GM23338 (cell line): ENCODE data around the gene LDB1.

Experiments
- CREB1 ChIP-seq: fragments of 250-450 bp; sonication (Bioruptor Pico); IDR thresholded peaks from 2 replicates; pipeline ENCODE4 v1.5.0; 2020; ENCODE audit warnings: low read depth, mild to moderate bottlenecking, moderate library complexity
- EZH2 ChIP-seq: fragments of 200-600 bp; sonication (generic); IDR thresholded peaks from one replicate; pipeline ENCODE4 v1.8.0; 2017; ENCODE audit warnings: antibody characterized with exemption, mild to moderate bottlenecking, low read depth; ENCODE audit not compliant: unreplicated experiment
- POLR2AphosphoS5 ChIP-seq: IDR thresholded peaks from 2 replicates; pipeline ENCODE4 v1.6.1; 2016; ENCODE audit warnings: antibody characterized with exemption, low read depth
- TF ChIP-seq, protein P1 (sequence below), 2 experiments: fragments of 200-600 bp in 1 of 2; sonication (generic) in 1 of 2; conservative IDR thresholded peaks; 2 replicates each; pipeline versions ENCODE4 v1.5.1 to v1.6.1; 2016 to 2017; ENCODE audit warnings: antibody characterized with exemption in 2 of 2, low read depth in 2 of 2, mild to moderate bottlenecking in 2 of 2, moderate library complexity in 1 of 2

DNA sequence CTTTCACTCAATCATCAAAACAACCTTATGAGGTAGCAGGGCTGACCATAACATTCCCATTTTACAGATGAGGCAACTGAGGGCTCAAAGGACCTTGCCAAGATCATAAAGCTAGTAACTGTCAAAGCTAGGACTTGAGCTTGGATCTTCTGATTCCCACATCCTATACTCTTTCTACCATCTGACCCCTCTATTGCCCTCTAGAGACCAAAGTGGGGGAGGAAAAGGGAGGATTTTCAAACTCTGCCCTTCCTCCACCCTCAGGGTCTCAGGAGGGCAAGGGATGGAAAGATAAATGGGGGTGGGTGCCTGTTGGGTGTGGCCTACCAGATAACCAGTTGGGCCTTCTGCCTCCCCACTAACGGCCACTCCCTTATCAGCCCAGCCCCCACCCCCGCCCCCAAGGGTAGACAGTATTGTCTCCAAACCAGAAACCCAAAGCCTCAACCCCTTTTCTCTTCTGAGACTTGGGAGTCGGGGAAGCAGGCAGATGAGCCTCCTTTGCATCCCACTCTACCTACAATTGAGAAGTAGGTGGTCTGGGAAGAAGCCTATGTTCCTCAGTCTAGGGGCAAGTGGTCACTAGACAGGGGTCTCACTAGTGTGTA, 7.9 kb downstream of the LDB1 start:
- TF ChIP-seq, protein P1, sequence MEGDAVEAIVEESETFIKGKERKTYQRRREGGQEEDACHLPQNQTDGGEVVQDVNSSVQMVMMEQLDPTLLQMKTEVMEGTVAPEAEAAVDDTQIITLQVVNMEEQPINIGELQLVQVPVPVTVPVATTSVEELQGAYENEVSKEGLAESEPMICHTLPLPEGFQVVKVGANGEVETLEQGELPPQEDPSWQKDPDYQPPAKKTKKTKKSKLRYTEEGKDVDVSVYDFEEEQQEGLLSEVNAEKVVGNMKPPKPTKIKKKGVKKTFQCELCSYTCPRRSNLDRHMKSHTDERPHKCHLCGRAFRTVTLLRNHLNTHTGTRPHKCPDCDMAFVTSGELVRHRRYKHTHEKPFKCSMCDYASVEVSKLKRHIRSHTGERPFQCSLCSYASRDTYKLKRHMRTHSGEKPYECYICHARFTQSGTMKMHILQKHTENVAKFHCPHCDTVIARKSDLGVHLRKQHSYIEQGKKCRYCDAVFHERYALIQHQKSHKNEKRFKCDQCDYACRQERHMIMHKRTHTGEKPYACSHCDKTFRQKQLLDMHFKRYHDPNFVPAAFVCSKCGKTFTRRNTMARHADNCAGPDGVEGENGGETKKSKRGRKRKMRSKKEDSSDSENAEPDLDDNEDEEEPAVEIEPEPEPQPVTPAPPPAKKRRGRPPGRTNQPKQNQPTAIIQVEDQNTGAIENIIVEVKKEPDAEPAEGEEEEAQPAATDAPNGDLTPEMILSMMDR (conservative IDR thresholded peaks at IDR 0.05; ENCODE audit: low read depth in 2 of 2), result peak; percentile 58 to 65
- TF ChIP-seq CREB1 (CRISPR knock-in tag) (no peak), EZH2 (no peak), POLR2AphosphoS5 (no peak)
